NCI-H345 treated with DMSO at 0.1 percent for 48 hours (cell line): ENCODE data around the gene BCAR3.
"Not testable (repeated sequence)": the region's sequence is repeated elsewhere in the genome, so short reads cannot be mapped to it uniquely, and the experiment has no call there.

Experiments
- DNase-seq: peaks from one replicate; lab custom pipeline; 2025; ENCODE audit not compliant: unreplicated experiment; lab: John Stamatoyannopoulos, UW

Gene BCAR3

GRCh38 chr1:93707956-93708355, 26.3 kb upstream of the BCAR3 start:
- no peak for DNase-seq

DNA sequence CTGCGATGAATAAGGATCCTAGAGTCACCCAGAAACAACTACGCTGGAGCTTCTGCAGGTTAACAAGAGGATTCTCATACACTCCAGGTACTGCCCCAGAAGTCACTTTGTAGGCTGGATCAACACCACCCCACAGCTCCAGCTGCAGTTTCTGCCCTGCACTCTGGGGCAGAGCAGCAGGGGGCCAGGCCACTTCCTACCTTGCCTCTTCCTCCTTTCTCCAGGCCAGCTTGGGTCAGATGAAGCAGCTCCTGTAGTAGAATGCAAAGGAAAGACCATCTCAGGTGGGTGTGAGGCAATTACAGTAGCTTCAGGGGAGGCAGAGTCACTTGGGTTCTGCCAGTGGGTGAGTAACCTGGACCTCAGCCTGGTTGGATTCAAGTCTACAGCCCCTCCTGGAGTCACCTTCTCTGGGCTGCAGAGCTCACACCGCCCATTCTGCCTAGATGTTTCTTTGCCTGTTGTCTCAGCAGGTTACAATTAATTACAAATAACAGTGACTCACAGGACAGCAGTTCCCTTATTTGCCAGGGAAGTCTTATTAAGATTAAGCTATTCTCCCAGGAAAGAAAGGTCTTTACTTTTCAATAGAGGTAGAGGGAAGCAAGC, 24.4 kb upstream of the BCAR3 start:
- DNase-seq, result no peak

DNA sequence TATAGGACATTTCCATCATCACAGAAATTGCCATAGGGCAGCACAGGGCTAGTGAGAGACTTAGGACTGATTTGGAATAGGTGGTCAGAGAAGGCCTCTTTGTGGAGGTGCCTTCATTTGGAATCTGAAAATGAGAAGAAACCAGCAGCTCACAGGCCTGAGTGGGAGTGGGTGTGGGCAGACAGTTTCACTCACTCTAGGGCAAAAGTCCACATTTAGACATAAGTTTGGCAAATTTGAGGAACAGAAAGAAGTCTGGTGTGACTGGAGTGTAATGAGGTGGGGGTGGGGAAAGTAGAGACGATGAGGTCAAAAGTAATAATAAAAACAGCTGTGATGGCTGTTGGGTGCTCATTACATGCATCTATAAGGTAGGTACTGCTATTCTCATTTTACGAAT, 22.4 kb upstream of the BCAR3 start:
- DNase-seq, result no peak

- DNase-seq, result no peak
These were observed 22.0 kb upstream of the BCAR3 start for GRCh38 chr1:93703643-93704042.

GRCh38 chr1:93702828-93703183, 21.2 kb upstream of the BCAR3 start:
- DNase-seq, result no peak

- DNase-seq, result no peak
These were observed 20.6 kb upstream of the BCAR3 start for GRCh38 chr1:93702111-93702827.

- no peak for DNase-seq
These were observed 20.0 kb upstream of the BCAR3 start for GRCh38 chr1:93701629-93702028.

DNA sequence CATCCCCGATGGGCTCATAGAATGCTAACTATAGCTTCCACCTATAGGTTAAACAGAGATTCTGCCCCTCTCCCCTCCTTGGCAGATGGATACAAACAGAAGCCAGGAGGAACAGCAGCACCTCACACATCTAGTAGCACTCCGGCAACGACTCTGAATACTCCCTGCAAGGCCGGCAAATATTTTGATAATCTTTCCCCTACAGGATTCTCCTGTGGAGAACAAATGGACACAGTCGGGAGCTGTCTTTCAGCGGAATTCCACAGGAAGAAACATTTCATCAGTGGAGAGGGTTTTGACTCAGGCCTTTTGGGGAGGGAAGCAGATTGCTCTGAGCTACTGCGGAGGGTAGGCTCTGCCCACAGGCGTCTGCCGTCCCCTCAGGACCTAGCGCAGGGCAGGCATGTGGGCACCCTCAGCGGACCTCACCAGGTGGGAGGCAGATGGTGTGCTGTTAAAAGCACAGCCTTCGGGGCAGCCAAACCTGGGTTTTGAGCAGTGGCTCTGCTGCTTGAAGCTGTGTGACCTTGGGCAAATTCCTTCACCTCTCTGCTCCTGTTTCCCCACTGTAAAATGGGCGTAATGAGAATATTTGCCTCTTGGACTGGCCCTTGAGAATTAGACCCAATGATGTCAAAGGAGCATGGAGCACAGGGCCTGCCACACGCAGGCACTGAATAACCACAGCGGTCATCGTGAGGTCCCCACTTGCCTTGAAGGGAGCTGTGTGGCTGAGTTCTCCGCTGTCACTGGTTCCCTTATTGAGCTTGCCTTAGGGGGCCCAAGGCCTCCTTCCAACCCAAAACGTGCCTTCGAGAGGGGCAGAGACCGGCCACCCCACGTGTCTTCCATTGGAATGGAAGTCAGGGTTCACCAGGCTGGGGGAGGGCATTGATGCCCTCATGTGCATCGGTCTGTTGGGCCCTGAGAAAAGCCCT, 19.2 kb upstream of the BCAR3 start:
- no peak for DNase-seq

DNA sequence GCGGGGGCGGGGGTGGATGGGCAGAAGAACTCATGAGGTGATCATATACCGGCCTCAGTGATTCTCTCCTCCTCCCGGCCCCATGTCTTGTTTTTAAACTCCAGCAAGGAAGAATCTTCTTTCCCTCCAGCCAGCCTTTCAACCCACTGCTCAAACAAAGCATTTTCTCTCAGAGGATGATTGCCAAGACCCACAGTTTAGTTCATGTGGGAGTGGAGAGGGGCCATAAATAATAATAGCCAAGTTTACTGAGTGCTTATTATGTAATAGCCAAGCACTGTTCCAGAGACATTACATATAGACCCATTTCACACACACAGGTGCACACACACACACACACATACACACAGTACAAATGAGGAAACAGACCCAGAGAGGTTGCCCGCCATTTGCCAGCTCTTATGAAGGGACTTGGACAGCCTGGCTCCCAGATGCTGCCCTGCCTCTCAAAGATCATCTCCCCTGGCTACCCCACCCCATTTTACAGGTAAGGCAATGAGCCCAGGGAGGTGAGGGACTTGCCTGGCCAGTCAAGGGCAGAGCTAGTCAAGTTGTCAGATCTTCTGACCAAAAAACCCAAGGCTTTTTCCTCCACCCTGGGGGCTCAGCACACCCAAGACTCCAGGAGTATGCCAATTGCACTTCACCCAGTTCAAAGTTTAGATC, 18.0 kb upstream of the BCAR3 start:
- no peak for DNase-seq

DNA sequence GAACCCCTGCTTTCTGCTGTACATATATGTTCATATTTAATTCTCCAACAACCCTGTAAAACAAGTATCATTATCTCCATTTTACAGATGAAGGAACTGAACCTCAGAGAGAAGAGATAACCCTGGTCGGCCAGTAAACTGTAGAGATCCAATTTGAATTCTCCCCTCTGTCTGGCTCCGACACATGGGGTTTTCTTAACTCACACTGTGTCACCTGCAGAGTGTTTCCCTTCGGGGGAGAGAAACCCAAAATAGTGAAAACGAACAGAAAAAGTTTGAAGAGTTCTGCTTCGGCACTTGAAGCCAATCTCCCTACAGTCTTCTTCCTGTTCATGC, 17.4 kb upstream of the BCAR3 start:
- no peak for DNase-seq

DNA sequence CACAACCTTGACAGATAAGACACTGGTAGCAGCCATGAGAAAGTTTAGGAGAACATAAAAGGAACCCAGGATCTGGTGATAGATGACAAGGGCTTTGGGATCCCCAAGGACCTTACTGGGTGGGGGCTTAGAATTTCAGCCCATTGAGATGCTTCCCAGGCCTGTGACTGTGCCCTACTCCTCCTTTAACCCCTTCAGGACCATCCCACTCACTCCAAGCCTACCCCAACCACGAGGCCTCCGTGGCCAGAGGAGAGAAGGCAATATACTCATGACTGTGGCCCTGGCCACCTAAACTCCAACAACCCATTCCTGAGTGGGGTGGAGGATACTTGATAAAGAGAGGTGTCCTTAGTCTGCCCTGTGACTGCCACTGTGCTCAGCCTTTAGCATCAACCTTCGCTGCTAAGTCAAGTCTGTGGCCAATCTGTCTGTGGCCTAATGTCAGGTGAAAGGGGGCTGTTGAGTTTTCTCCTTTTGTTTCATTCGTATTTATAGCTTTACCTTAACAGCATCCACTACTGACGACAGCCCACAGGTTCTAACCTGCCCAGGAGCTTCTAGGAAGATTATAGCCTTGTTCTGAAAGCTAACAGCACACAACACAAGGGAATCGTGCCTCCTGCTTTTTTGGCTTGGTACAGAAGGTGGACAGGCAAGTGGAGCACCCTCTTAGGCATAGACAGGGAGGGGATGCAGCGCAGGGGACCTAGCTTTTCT, 16.9 kb upstream of the BCAR3 start:
- no peak for DNase-seq

GRCh38 chr1:93697566-93697965, 15.9 kb upstream of the BCAR3 start:
- not testable (repeated sequence) for DNase-seq

- DNase-seq, result no peak
These were observed 13.9 kb upstream of the BCAR3 start for GRCh38 chr1:93695411-93696005.

GRCh38 chr1:93694819-93695218, 13.2 kb upstream of the BCAR3 start:
- no peak for DNase-seq

DNA sequence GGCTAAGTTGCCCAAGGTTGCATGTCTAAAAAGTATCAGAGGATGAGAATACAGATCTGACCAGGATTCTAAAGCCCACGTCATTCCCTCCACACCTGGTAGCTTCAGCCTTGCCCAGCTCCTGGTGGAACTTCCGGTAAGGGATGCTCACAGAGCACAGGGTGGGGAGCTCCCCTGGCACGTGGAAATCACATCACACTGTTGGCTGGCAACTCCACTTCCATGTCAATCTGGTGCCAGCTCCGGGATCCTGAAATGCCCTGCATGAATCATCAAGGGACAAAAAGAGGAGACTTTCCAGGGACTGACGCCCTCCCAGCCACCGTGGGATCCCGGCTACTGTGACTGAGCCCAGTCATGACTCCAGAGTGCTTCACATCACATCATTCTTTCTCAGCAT, 12.4 kb upstream of the BCAR3 start:
- no peak for DNase-seq

DNA sequence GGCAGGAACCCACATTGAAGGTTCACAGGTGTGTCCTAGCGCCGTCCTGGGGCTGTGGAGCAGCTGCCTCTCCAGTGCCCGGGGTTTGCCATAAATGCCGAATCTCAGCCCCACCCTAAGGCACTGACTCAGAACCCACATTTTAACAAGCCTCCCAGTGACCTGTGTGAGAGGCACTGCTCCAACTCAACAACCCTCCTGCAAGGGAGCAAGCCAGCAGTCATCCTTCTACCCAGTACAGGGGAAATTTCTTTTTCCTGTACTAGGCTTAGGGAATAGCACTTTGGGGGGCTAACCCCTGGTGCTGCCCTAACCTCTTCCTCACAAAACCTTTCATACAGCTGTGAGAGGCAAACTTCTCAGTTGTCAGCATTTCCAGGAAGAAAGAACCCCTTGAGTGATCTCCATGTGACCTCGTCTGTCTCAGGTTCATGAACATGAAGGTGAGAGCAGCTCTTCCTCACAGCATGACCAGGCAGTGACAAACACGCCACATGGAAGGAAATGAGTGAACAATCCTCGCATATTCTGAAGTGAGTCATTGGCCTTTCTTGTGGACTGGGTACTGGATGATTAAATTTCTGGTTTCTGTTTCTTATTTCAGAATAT, 11.4 kb upstream of the BCAR3 start:
- no peak for DNase-seq

DNA sequence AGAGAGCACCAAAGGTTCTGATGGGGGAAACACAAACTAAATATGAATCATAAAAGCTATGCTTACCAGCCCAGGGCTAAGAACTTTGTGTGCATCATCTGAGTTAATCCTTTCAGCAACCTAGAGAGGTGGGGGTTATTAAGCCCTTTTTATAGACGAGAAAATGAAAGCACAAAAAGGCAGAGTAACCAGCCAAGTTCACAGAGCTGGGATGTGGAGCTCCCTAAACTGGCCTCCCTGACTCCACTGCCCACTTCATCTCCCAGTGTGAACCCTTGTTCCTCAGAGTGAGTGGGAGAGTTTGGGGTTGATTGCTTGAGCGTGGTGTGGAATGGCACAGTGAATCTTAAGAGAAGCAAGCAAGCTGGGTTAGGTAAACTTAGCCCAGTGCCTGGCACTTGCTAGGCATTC, 10.8 kb upstream of the BCAR3 start:
- DNase-seq, result no peak

DNA sequence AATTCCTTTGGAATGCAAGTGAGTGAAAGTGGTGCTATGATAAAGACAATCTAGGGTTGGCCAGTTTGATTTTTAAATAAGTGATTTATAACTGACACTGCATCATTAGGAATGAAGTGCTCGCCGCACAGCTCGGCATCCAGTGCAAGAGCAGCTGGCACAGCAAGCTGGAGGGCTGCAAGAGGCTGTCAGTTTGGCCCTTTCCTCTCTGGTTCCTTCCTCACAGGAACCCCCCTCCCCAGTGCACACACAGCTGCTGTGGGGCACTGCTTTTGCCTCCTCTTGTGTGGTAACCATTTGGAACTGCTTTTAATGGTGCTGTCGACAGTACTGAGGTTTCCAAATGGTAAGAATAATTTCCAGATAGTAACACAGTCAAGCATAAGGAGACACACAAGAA, 10.4 kb upstream of the BCAR3 start:
- no peak for DNase-seq

DNA sequence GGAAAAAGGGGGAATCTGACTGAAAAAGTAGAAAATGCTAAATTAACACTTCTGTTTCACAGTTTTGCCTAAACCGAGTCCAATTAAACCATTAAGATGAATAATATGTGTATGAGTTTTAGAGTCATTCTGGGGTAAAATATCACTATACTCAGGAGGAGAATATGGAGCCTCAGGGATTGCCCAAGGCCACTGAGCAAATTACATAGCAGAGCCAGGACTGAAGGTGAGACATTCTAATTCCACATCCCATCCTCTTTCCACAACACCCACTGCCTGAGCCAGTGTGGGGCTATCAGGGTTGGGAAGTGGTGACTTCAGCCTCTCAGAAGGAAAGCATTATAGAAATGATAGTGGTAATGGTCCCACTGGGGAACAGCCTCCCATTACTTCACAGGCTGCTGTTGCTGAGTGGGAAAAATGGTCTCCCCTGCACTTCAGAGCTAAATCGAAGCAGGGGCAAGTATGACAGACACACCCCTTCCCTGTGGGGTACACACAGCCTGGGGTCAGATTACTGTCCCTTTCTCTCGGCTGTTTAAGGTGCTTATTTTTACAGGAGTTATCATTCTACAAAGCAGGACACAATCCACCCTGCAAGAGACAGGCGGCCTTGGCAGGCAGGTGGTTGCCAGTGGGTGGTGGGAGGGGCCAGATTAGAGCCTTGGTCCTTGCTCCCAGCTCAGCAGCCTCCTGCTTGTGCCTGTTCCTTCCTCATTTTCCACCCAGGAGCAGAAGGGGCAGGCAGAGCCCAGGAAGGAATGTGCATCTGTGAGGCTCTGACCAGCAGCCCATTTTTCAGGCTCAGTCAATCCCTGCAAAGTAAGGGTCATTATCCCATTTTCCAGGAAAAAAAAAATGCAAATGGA, 9.5 kb upstream of the BCAR3 start:
- no peak for DNase-seq
